Neural progenitor cell (in vitro differentiated cells): Measurements from ENCODE around the gene TTC1. TPM values are rescaled to one million over a fixed set of nuclear protein-coding genes. Genes with fewer than 3 reads are reported as not detected.

ENCODE experiments used
- DNase-seq: peaks from one replicate; pipeline ENCODE4 v3.0.0-alpha.2; 2016; ENCODE audit warnings: low spot score
- H2AFZ ChIP-seq: fragments of 200-600 bp; sonication (generic); replicated peaks from 2 replicates; pipeline ENCODE4 v1.6.1; 2016; ENCODE audit warnings: antibody characterized with exemption
- H3F3A ChIP-seq: fragments of 200-600 bp; sonication (generic); 2 replicates; pipeline ENCODE4 v1.6.1; 2016; ENCODE audit warnings: antibody characterized with exemption, low read depth
- H3K27ac ChIP-seq: fragments of 200-600 bp; sonication (generic); 2 replicates; pipeline ENCODE4 v1.5.1; 2016; ENCODE audit warnings: mild to moderate bottlenecking
- H3K27me3 ChIP-seq: fragments of 200-600 bp; sonication (generic); 2 replicates; pipeline ENCODE4 v1.6.1; 2016; ENCODE audit warnings: mild to moderate bottlenecking, moderate library complexity
- H3K36me3 ChIP-seq: fragments of 200-600 bp; sonication (generic); 2 replicates; pipeline ENCODE4 v1.5.1; 2016
- H3K4me1 ChIP-seq: fragments of 200-600 bp; sonication (generic); 2 replicates; pipeline ENCODE4 v1.6.1; 2016; ENCODE audit warnings: mixed run types
- H3K4me2 ChIP-seq: fragments of 200-600 bp; sonication (generic); 2 replicates; pipeline ENCODE4 v1.6.1; 2016
- H3K4me3 ChIP-seq: fragments of 200-600 bp; sonication (generic); 2 replicates; pipeline ENCODE4 v1.5.1; 2016
- H3K79me2 ChIP-seq: fragments of 200-600 bp; sonication (generic); 2 replicates; pipeline ENCODE4 v1.6.1; 2016; ENCODE audit warnings: low read depth
- H3K9ac ChIP-seq: fragments of 200-600 bp; sonication (generic); 2 replicates; pipeline ENCODE4 v1.6.1; 2016
- H3K9me3 ChIP-seq: fragments of 200-600 bp; sonication (generic); 2 replicates; pipeline ENCODE4 v1.5.1; 2016; ENCODE audit warnings: low read depth
- H4K20me1 ChIP-seq: fragments of 200-600 bp; sonication (generic); 2 replicates; pipeline ENCODE4 v1.6.1; 2016; ENCODE audit warnings: low read depth
- H3K27ac Mint-ChIP-seq: 3 replicates; pipeline ENCODE4 v1.8.0; 2021; ENCODE audit warnings: mixed read lengths
- H3K27me3 Mint-ChIP-seq: 2 replicates; pipeline ENCODE4 v1.8.0; 2022; ENCODE audit warnings: low read depth, mild to moderate bottlenecking, inconsistent platforms, moderate library complexity, mixed read lengths; ENCODE audit not compliant: insufficient read depth
- H3K36me3 Mint-ChIP-seq: 3 replicates; pipeline ENCODE4 v1.8.0; 2021; ENCODE audit warnings: mixed read lengths
- H3K4me1 Mint-ChIP-seq: 3 replicates; pipeline ENCODE4 v1.8.0; 2021; ENCODE audit warnings: mixed read lengths
- H3K4me3 Mint-ChIP-seq: 3 replicates; pipeline ENCODE4 v1.8.0; 2021; ENCODE audit warnings: mild to moderate bottlenecking, moderate library complexity, mixed read lengths
- H3K9me3 Mint-ChIP-seq: 3 replicates; pipeline ENCODE4 v1.8.0; 2020; ENCODE audit warnings: mixed read lengths
- CTCF ChIP-seq: fragments of 200-600 bp; sonication (generic); IDR thresholded peaks from 2 replicates; pipeline ENCODE4 v1.5.1; 2017; ENCODE audit warnings: antibody characterized with exemption, mild to moderate bottlenecking
- EZH2 ChIP-seq: fragments of 200-600 bp; sonication (generic); IDR thresholded peaks from 2 replicates; pipeline ENCODE4 v1.6.1; 2017; ENCODE audit warnings: antibody characterized with exemption, mild to moderate bottlenecking, moderate library complexity
- EZH2phosphoT487 ChIP-seq: fragments of 200-600 bp; sonication (generic); IDR thresholded peaks from 2 replicates; pipeline ENCODE4 v1.6.1; 2017; ENCODE audit warnings: antibody characterized with exemption
- total RNA-seq: library from RNA; depleted of rRNA; stranded (reverse); fragments of >200 nt; gene quantifications from 2 replicates; pipeline ENCODE4 v1.2.3, GENCODE V29; 2015; ENCODE audit warnings: low replicate concordance

TTC1 gene
- total RNA-seq, 1 donor from 2014 or later = 50.0 TPM

- H3K9me3 Mint-ChIP-seq = peaks cover 2% of the 10 kb centered on the region
- peak overlapping the region; percentile 57 for H3K4me3 ChIP-seq
- H3K79me2 ChIP-seq = no peaks in the 10 kb centered on the region
- no peaks in the 10 kb centered on the region for H3K4me1 ChIP-seq
- H2AFZ ChIP-seq = no peak overlapping the region
- H3K4me2 ChIP-seq = peak overlapping the region; percentile 82
- H3K27ac ChIP-seq = no peak overlapping the region
- H3K9ac ChIP-seq = no peak overlapping the region
- no peaks in the 10 kb centered on the region for H4K20me1 ChIP-seq
- H3K4me3 Mint-ChIP-seq = peak overlapping the region; percentile 82
- H3K27me3 Mint-ChIP-seq = peaks cover 44% of the 10 kb centered on the region
- H3K4me1 Mint-ChIP-seq = peaks cover 9% of the 10 kb centered on the region
- DNase-seq = no peak
- no peaks in the 10 kb centered on the region for H3K9me3 ChIP-seq
- no peaks in the 10 kb centered on the region for H3K36me3 ChIP-seq
- H3K27me3 ChIP-seq = peaks cover 75% of the 10 kb centered on the region
- H3F3A ChIP-seq = peaks cover 3% of the 10 kb centered on the region
- peaks cover 3% of the 10 kb centered on the region for H3K36me3 Mint-ChIP-seq
- no peak overlapping the region for H3K27ac Mint-ChIP-seq
- TF ChIP-seq EZH2 (peak; percentile 68), CTCF (no peak)
These were observed 36.2 kb upstream of the TTC1 start for GRCh38 chr5:159972538-159973362.

- Mint-ChIP-seq H3K27me3 (peaks cover 35% of the 10 kb centered on the region), H3K4me1 (peaks cover 16% of the 10 kb centered on the region), H3K36me3 (peaks cover 3% of the 10 kb centered on the region), H3K9me3 (peaks cover 2% of the 10 kb centered on the region), H3K4me3 (no peak overlapping the region), H3K27ac (no peak overlapping the region)
- DNase-seq = no peak
- Histone ChIP-seq H3K79me2 (no peaks in the 10 kb centered on the region), H3K4me1 (peaks cover 5% of the 10 kb centered on the region), H3K36me3 (no peaks in the 10 kb centered on the region), H3K27me3 (peaks cover 60% of the 10 kb centered on the region), H3K9ac (no peak overlapping the region), H3K27ac (no peak overlapping the region), H3F3A (peaks cover 15% of the 10 kb centered on the region), H3K4me2 (no peak overlapping the region), H3K4me3 (no peak overlapping the region), H3K9me3 (no peaks in the 10 kb centered on the region), H4K20me1 (no peaks in the 10 kb centered on the region), H2AFZ (no peak overlapping the region)
- TF ChIP-seq EZH2phosphoT487 (no peak), CTCF (peak; percentile 14)
These were observed 33.4 kb upstream of the TTC1 start for GRCh38 chr5:159975462-159976019.

GRCh38 chr5:159976921-159977320, 32.0 kb upstream of the TTC1 start:
- Histone ChIP-seq H3K4me1 (peaks cover 5% of the 10 kb centered on the region), H3K9ac (no peak overlapping the region), H3K27ac (no peak overlapping the region), H3K4me2 (no peak overlapping the region), H3K79me2 (no peaks in the 10 kb centered on the region), H3K36me3 (no peaks in the 10 kb centered on the region), H3K4me3 (no peak overlapping the region), H4K20me1 (no peaks in the 10 kb centered on the region), H2AFZ (no peak overlapping the region), H3K9me3 (no peaks in the 10 kb centered on the region), H3K27me3 (peaks cover 55% of the 10 kb centered on the region), H3F3A (peaks cover 15% of the 10 kb centered on the region)
- no peak for DNase-seq
- peaks cover 24% of the 10 kb centered on the region for H3K27me3 Mint-ChIP-seq
- peaks cover 14% of the 10 kb centered on the region for H3K4me1 Mint-ChIP-seq
- no peaks in the 10 kb centered on the region for H3K36me3 Mint-ChIP-seq
- no peak overlapping the region for H3K4me3 Mint-ChIP-seq
- H3K27ac Mint-ChIP-seq = no peak overlapping the region
- TF ChIP-seq CTCF (no peak), EZH2 (no peak), EZH2phosphoT487 (no peak)
- peaks cover 2% of the 10 kb centered on the region for H3K9me3 Mint-ChIP-seq
